HG02571 (cell line): ENCODE results near the gene PATJ.
"Not testable (repeated sequence)": the region's sequence is repeated elsewhere in the genome, so short reads cannot be mapped to it uniquely, and the experiment has no call there.

Experiments
- ATAC-seq: cut with Tn5 transposase; IDR thresholded peaks from one replicate; pipeline ENCODE4 v1.9.1; 2021; ENCODE audit warnings: mild to moderate bottlenecking, moderate library complexity; ENCODE audit not compliant: unreplicated experiment

Gene PATJ

GRCh38 chr1:61741711-61742619 lies at the start of gene PATJ:
Gene PATJ (plus strand): TSS chr1:61742480. CDS start chr1:61762893, 20,413 bp downstream.
- peak; percentile 83 for ATAC-seq

GRCh38 chr1:61699911-61700851 lies 42.1 kb upstream of the PATJ start:
- no peak for ATAC-seq

- no peak for ATAC-seq
Measured at GRCh38 chr1:61708953-61709907, 33.0 kb upstream of the PATJ start.

- ATAC-seq, result no peak
Measured at GRCh38 chr1:61709908-61710289, 32.4 kb upstream of the PATJ start.

GRCh38 chr1:61711257-61711656 lies 31.0 kb upstream of the PATJ start:
- not testable (repeated sequence) for ATAC-seq

GRCh38 chr1:61711969-61712368 lies 30.3 kb upstream of the PATJ start:
- ATAC-seq, result no peak

GRCh38 chr1:61718996-61719663 lies 23.1 kb upstream of the PATJ start:
- ATAC-seq, result not testable (repeated sequence)

GRCh38 chr1:61724506-61724812 lies 17.8 kb upstream of the PATJ start:
- peak; percentile 3 for ATAC-seq

- peak; percentile 99 for ATAC-seq
Measured at GRCh38 chr1:61724813-61725694, 17.2 kb upstream of the PATJ start, which contains the start of gene TM2D1. Gene TM2D1 (minus strand): TSS chr1:61725141. CDS start chr1:61725120, 21 bp downstream.

GRCh38 chr1:61727544-61727943 lies 14.7 kb upstream of the PATJ start:
- no peak for ATAC-seq

- not testable (repeated sequence) for ATAC-seq
Measured at GRCh38 chr1:61730679-61731078, 11.6 kb upstream of the PATJ start.

- ATAC-seq, result no peak
Measured at GRCh38 chr1:61732726-61733125, 9.6 kb upstream of the PATJ start.

GRCh38 chr1:61740751-61741700 lies 1.3 kb upstream of the PATJ start:
- ATAC-seq, result no peak

GRCh38 chr1:61742620-61743430 lies 545 bp downstream of the PATJ start:
- peak; percentile 56 for ATAC-seq

- no peak for ATAC-seq
Measured at GRCh38 chr1:61743431-61743705, 1.1 kb downstream of the PATJ start.

- no peak for ATAC-seq
Measured at GRCh38 chr1:61743716-61744580, 1.7 kb downstream of the PATJ start.
